GM21576 (cell line): ENCODE measurements around the gene PDLIM7.

Experiments used
- ATAC-seq: cut with Tn5 transposase; IDR thresholded peaks from one replicate; pipeline ENCODE4 v1.9.1; 2021; ENCODE audit warnings: mild to moderate bottlenecking, moderate library complexity; ENCODE audit not compliant: unreplicated experiment

PDLIM7 gene

GRCh38 chr5:177446200-177447065 is 51.0 kb downstream of the PDLIM7 start, which contains the start of gene PRR7:
Gene PRR7 (plus strand): TSS chr5:177446814. CDS start chr5:177455068, 8,254 bp downstream.
- peak; percentile 40 for ATAC-seq

- no peak for ATAC-seq
Measured at GRCh38 chr5:177445917-177446199, 51.5 kb downstream of the PDLIM7 start.

GRCh38 chr5:177445052-177445916 is 52.1 kb downstream of the PDLIM7 start:
- ATAC-seq, result no peak

- ATAC-seq, result no peak
Measured at GRCh38 chr5:177444106-177445051, 53.0 kb downstream of the PDLIM7 start.

DNA sequence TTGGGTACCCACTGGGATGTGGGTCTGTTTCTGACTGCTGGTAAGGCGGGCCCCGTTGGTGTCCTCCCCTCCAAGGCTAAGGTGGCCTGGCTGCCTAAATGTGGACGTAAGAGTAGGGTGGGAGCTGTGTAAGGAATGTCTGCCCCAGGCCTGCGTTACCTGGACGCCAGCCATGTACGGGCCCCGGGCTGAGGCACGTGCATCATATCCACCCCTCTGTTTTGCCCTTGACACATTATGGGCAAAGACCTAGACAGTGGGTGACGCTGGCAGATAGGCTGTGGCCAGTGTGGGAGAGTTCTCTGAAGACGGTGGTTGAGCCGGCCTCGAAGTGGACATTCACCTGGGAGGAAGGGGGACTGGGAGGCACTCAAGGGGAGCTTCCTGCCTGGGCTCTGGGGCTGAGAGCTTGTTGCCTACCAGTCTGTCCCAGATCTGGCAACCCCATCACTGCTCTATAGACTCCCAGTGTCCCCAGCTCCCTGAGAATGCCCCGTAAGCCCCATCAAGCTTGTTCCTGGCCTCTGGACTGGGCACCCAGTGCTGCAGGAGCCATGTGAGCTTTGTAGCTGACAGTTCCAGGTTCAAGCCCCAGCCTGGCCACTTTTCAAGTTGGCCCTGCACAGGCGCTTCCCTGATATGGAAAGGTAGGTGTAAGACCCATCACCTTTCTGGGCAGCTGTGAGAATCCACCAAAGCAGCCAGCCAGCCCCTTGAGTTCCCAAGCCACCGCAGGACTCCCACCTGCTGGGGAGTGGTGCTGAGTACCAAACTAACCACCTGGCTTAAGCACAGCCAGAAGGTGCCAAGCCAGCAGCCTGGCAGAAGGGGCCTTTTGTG is 54.0 kb downstream of the PDLIM7 start:
- no peak for ATAC-seq

GRCh38 chr5:177442066-177442826 is 55.2 kb downstream of the PDLIM7 start:
- ATAC-seq, result no peak

GRCh38 chr5:177440990-177441780 is 56.2 kb downstream of the PDLIM7 start:
- no peak for ATAC-seq

GRCh38 chr5:177440211-177440989 is 57.0 kb downstream of the PDLIM7 start:
- no peak for ATAC-seq

- ATAC-seq, result no peak
Measured at GRCh38 chr5:177439518-177440053, 57.8 kb downstream of the PDLIM7 start.

GRCh38 chr5:177438468-177438867 is 58.9 kb downstream of the PDLIM7 start:
- no peak for ATAC-seq

GRCh38 chr5:177437623-177438022 is 59.8 kb downstream of the PDLIM7 start:
- no peak for ATAC-seq

- ATAC-seq, result no peak
Measured at GRCh38 chr5:177435847-177436536, 61.4 kb downstream of the PDLIM7 start.

DNA sequence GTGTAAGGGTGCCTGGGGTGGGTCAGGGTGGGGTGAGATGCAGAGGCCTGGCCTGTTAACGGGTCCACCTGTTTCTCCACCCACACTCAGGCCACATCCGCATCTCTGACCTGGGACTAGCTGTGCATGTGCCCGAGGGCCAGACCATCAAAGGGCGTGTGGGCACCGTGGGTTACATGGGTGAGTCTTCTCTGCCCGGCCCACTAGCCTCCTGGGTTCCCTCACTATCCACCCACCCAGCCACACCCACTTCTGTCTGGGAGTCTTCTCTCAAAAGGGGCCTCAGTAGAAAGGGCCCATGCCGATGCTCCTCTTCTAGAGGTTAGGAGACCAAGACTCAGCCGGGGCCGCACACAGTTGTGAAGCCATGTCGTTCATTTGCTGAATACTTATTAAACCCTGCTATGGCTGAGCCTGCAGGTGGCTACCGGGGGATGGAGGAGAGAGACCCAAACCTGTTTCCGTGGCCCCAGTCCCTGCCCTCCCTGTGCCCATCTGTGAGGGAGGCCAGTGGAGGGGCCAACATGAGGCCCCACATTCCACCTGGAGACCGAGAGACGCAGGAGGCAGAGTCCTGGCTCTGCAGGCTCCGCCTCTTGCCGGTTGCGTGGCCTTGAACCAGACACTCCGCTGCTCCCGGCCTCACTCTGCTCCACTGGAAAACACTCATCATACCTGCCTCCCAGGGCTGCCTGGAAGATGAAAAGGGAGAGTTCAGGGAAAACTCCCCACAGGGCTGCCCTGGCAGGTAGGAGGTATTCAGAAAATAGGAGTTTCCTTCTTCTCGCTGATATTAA is 62.3 kb downstream of the PDLIM7 start:
- no peak for ATAC-seq

GRCh38 chr5:177434437-177434836 is 63.0 kb downstream of the PDLIM7 start:
- ATAC-seq, result no peak

GRCh38 chr5:177433658-177434217 is 63.7 kb downstream of the PDLIM7 start:
- ATAC-seq, result no peak
